Measurements from ENCODE around the gene LRPAP1.

Gene LRPAP1

GRCh38 chr4:3497095-3497494 lies 35.1 kb downstream of the LRPAP1 start:
- TF ChIP-seq RARB (CRISPR knock-in tag; IDR thresholded peaks at IDR 0.05) (no peak), SNAI2 (CRISPR knock-in tag; IDR thresholded peaks at IDR 0.05) (no peak), CSRNP3 (CRISPR knock-in tag; IDR thresholded peaks at IDR 0.05) (no peak), PATZ1 (CRISPR knock-in tag; IDR thresholded peaks at IDR 0.05; ENCODE audit: borderline replicate concordance) (no peak)
- ATAC-seq: no peak

GRCh38 chr4:3496021-3496420 lies 36.2 kb downstream of the LRPAP1 start:
- TF ChIP-seq CSDC2 (CRISPR knock-in tag; IDR thresholded peaks at IDR 0.05) (no peak), ZNF8 (CRISPR knock-in tag; IDR thresholded peaks at IDR 0.05) (no peak), ARNTL (CRISPR knock-in tag; IDR thresholded peaks at IDR 0.05; ENCODE audit: borderline replicate concordance, low read depth) (no peak), POU6F1 (CRISPR knock-in tag; IDR thresholded peaks at IDR 0.05; ENCODE audit: borderline replicate concordance, low read depth) (no peak), RARB (CRISPR knock-in tag; IDR thresholded peaks at IDR 0.05) (no peak), CREB5 (CRISPR knock-in tag; IDR thresholded peaks at IDR 0.05; ENCODE audit: low read depth) (no peak), SNAI2 (CRISPR knock-in tag; IDR thresholded peaks at IDR 0.05) (no peak), TSHZ2 (CRISPR knock-in tag; IDR thresholded peaks at IDR 0.05) (no peak), OSR1 (CRISPR knock-in tag; IDR thresholded peaks at IDR 0.05) (no peak), ZC3H10 (CRISPR knock-in tag; IDR thresholded peaks at IDR 0.05) (no peak), TOX (CRISPR knock-in tag; IDR thresholded peaks at IDR 0.05; ENCODE audit: borderline replicate concordance) (no peak), ZNF565 (CRISPR knock-in tag; conservative IDR thresholded peaks at IDR 0.05; ENCODE audit: low read depth) (no peak), BACH2 (CRISPR knock-in tag; IDR thresholded peaks at IDR 0.05; ENCODE audit: borderline replicate concordance) (no peak), ISL1 (CRISPR knock-in tag; IDR thresholded peaks at IDR 0.05) (no peak), ZFP30 (CRISPR knock-in tag; IDR thresholded peaks at IDR 0.05) (no peak), PPARA (CRISPR knock-in tag; IDR thresholded peaks at IDR 0.05; ENCODE audit: borderline replicate concordance) (no peak)
- ATAC-seq: no peak

- no peak for ATAC-seq
- no peak for TF ChIP-seq PATZ1 (CRISPR knock-in tag; IDR thresholded peaks at IDR 0.05; ENCODE audit: borderline replicate concordance)
- no peak for TF ChIP-seq SNAI2 (CRISPR knock-in tag; IDR thresholded peaks at IDR 0.05)
- no peak for TF ChIP-seq ZNF70 (CRISPR knock-in tag; IDR thresholded peaks at IDR 0.05)
- TF ChIP-seq TOX (CRISPR knock-in tag; IDR thresholded peaks at IDR 0.05; ENCODE audit: borderline replicate concordance): no peak
- TF ChIP-seq CREB5 (CRISPR knock-in tag; IDR thresholded peaks at IDR 0.05; ENCODE audit: low read depth): no peak
- TF ChIP-seq TCF4 (CRISPR knock-in tag; IDR thresholded peaks at IDR 0.05; ENCODE audit: borderline replicate concordance): no peak
- TF ChIP-seq ZNF565 (CRISPR knock-in tag; conservative IDR thresholded peaks at IDR 0.05; ENCODE audit: low read depth): no peak
- no peak for TF ChIP-seq GLIS3 (CRISPR knock-in tag; IDR thresholded peaks at IDR 0.05)
- TF ChIP-seq ARNTL (CRISPR knock-in tag; IDR thresholded peaks at IDR 0.05; ENCODE audit: borderline replicate concordance, low read depth): no peak
- TF ChIP-seq TSHZ2 (CRISPR knock-in tag; IDR thresholded peaks at IDR 0.05): no peak
- TF ChIP-seq ISL1 (CRISPR knock-in tag; IDR thresholded peaks at IDR 0.05): no peak
Observed at GRCh38 chr4:3495204-3495975, 36.8 kb downstream of the LRPAP1 start.
